Stimulated activated CD8-positive, alpha-beta memory T cell treated with anti-CD3 and anti-CD28 coated beads, Interleukin-15, amount 100 ng/mL, for 48 hours (primary cell): ENCODE results near the gene CCDC18.

Source experiments
- DNase-seq, 2 donors: peaks; one replicate each; pipeline ENCODE4 v3.0.0-alpha.2; 2020; ENCODE audit warnings: low read depth in 2 of 2

CCDC18 gene

DNA sequence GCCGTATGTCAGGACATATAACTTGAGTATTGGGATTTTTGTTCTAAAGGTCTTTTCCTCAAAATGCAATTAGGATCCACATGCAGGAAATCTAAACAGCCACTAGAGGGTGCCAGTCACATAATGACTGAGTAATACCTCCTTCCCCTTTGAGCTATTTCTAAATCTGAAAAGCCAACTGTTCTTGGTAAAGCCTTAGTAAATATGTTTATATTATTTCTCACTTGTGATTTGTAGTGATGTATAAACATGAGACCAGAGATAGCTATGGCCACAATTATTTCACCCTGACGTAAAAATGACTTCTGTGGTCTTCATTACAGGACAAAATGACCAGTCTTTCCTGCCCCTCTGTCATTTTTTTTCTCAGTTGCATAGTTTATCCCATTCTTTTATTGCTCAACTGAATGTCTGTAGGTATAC, 124.2 kb downstream of the CCDC18 start:
- peak in 1 of 2 donors; percentile 8 for DNase-seq

DNA sequence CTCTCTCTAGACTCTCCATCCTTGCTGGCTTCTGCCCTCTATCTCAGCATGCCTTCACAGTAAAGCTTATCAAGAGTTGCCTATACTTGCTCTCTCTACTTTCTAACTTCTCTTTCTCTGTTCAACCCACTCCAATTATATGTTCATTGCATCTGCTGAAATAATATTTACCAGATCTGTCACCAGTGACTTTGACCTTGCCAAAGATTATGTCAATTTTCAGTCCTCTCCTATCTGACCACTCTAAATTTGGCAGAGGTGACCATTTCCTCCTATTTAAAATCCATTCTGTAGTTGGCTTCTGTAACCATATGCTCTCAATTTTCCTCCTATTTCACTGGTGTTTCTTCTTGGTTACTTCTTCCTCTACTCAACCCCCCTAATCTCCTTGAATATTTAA, 126.4 kb downstream of the CCDC18 start:
- DNase-seq = no peak

DNA sequence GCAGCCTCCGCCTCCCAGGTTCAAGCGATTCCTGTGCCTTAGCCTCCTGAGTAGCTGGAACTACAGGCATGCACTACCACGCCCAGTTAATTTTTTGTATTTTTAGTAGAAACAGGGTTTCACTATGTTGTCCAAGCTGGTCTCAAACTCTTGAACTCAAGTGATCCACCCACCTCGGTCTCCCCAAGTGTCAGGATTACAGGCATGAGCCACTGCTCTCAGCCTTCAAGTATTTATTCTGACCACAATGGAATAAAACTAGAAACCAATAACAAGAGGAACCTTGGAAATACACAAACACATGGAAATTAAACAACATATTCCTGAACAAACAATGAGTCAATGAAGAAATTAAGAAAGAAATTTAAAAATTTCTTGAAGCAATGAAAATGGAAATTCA, 132.5 kb downstream of the CCDC18 start:
- DNase-seq = no peak

DNA sequence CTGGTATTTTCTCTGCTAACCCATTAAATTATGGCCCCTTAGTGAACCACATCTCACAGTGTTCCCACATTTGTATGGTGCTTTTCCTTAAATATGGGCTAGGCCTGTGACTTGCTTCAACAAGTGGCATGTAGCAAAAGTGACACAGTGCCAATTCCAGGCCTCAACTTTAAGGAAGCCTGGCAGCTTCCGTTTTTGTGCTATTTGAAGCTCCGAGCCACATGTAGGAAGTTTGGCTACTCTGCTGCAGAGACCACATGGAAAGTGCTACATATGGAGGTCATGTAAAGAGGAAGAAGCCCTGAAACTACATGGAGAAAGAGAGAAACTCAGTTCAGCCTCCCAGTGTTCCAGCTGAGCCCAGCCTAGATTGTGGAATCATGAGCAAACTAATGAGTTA, 136.7 kb downstream of the CCDC18 start:
- DNase-seq = no peak

DNA sequence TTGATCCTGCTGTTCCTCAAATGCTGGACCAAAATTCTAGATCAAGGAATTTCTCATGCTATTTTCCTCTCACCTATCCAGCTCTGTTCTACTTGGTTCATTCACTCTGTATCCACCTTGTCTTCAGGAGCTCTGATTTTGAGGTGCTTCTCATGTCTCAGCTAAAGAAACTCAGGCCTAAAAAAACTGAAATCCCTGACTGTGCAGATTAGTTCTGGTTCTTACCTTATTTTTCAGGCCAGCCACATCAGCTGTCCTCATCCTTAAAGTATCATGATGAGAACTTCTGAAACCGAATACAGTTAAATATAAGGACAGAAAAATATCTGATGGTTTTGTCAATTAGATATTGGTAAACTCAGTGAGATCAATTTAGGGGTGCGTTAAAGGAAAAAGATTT, 137.4 kb downstream of the CCDC18 start:
- no peak for DNase-seq

DNA sequence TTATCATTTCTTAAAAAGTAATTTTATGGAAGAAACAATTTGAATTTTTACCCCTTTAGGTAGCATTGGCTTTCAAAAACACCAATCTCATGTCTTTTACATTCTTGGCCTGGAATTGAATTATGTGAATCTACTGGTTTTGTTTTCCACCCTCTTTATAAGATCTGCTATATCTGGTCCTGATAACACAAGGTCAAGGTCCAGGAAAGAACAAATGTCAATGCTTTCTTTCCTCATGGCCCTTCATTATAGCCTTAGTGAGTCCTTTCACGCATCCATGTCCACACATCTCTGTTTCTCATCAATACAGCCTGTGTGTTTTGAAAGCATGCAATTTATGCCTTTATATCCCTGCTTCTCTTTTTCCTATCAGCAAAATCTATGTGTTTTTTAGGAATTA, 141.2 kb downstream of the CCDC18 start:
- DNase-seq = no peak

DNA sequence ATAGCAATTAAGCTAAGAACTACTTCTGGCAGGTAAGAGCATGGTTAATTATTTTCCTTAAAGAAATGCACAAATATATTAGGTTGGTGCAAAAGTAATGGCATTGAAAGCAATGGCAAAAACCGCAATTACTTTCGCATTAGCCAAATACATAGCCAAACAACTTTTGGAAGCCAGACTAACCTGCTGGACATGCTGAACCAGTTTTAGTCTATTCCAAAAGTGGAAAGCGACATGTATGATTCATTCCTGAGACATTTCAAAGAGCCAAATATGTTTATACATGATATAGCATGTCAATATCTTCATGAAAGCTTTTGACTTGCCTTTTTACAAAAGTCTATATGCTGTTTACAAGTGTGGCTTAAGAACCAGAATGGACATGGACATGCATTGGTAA, 141.8 kb downstream of the CCDC18 start:
- DNase-seq = no peak

DNA sequence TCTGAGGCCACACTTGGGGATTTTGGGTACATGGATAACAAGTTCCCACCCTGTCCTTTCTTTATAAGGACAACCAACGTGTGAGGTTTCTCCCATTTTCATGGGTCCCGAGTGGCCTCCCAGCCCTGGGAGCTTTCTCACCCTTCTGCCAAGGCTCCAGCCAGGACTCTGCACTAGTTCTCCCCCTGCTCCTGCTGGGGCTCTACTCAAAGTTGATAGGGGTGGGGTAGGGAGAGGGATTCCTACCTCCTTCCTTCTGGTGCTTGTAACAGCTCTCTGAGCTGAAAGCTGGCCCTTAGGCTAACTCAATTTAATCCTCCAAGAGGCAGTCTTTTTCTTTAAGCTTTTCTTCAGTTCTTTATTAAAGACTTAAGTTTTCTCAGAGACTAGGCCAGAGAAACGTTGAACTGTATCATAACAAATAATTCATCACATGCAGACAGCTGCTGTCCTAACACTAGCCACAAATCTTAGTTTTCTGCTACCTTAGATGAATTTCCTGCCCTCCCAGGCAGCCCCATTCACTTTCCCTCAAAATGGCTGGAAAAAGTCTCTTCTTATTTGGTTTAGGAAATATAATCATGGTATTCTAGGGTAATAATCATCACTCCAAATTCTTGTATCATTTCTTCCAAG, 142.8 kb downstream of the CCDC18 start:
- DNase-seq = no peak

DNA sequence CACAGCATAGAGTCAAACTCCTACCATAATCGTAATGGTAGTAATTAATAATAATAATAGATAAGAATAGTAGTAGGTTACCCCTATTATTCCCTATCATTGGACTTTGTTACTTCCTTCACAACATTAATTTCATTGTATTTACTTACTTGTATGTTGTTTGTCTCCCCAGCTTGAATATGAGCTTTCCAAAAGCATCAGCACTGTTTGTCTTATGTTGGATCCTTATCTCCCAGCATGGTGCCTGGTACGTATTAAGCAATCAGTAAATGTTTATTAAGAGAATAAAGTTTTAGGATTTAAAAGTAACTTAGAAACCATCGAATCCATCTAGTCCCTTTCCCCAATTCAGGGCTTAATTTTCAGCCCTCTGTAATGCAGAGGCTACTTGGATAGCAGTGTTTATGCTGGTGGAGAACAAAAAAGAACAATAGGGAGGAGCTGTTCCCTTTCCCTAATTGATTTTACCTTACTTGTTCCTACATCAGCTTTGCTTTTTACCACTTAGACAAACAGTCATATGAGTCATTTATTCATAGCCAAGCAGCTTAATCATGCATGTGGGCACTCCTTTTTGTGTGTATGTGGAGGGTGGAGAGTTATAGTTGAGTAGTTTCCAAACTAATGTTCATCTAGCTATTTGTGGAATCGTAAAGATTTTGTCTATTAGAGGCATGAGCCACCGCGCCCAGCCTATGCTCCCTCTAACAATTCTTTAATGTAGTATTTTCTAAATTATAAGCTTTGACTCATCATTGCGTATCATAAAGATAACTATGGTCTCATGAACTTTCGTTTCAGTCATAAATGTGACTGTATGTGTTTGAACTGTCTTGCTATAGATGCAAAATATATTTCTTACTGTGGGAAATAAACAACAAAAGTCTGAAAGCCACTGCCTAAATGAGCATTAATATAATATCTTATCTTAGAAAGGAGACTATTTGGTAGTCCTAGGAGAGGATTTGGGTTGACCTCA, 144.3 kb downstream of the CCDC18 start:
- DNase-seq = no peak
